GM18909 (cell line): ENCODE measurements around the gene CRIM1.

Experiments used
- ATAC-seq: cut with Tn5 transposase; IDR thresholded peaks from one replicate; pipeline ENCODE4 v1.9.1; 2021; ENCODE audit warnings: mild to moderate bottlenecking; ENCODE audit not compliant: unreplicated experiment, poor library complexity

CRIM1 gene

DNA sequence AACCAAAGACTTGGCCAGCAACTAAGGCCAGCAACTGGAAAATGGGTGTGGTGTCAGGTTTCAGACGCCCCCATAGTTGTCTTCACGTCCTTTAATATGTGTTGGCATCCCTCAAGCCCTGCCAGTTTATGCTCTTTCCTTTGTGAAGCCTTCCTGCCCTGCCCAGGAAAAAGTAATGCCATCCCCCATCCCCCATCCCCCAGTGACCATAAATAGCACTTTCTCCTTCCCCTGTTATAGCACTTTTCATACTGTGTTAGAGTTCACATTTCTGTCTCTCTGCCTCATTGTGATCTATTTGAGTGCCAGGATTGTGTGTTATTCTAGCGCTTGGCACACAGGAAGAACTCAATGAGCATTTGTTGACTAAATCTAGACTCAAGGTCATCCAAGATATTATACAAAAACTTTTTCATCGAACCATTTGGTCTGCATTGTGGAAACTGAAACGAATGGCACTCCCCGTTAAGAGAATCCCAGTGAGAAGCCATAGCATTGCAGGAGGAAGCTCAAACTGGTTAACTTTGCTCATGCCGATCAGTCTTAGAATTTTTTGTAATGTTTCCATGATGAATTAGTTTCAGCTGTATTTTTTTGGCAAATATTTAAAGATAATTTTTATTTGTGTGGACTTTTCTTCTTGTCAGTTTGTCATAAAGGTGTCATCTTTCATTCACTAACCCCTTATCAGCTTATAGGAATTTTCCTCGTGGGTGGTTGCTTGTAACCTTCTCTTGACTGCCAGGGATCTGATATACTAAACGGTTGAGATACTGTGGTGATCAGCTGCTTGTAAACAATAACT lies 15.7 kb downstream of the CRIM1 start:
- ATAC-seq, result no peak

GRCh38 chr2:36371928-36372391 lies 16.4 kb downstream of the CRIM1 start:
- no peak for ATAC-seq

DNA sequence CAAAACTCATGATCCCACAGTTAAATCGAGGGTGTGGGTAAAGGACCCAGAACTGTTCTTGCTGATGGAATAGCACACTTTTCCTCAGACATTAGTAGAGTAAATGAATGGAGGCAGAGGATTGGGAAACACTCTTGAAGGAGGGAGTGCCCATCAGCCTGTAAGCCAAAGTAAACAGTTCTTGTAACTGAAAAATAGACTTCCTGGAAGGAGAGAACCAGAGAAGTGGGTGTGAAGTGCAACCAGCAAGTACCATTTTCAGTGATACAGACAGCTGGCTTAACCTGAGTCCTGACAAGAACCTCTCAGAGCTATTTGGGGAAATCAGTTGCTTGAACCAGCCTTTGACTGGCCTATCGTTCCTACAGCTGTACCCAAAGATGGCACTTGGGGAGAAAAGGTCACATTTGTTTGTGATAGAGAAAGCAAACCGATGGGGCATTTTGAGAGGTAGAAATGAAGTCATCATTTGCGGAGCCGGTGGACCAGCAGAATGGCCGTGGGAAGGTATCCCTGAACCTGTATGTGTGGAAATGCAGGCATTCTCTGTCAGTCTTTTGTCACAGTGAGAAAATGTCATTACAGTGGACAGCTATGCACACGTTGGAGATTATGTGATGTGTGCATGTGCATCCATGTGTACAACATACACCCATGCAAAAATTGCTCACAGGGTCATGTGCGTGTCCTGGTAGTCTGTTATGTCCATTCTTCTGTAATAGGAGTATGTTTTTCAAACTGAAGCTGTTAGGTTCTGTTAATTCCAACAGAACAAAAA lies 17.8 kb downstream of the CRIM1 start:
- no peak for ATAC-seq

DNA sequence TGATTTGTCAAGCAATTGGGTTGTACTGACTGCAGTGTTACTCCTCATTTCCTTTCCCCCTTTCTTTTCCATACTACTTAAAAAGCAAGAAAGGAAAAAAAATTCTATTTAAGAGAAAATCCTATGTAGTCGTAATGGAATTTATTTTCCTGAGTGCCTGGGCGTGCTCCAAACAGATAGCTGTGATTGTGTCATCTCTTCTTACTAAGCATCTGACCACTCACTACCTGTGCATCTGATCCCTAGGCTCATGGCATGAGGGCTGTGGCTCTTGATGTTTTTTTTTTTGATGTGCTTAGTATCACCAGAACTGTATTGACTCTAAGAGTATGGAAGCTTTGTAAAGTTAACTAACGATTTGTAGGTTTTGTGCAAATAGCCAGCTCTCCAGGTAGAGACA lies 19.0 kb downstream of the CRIM1 start:
- ATAC-seq, result no peak

DNA sequence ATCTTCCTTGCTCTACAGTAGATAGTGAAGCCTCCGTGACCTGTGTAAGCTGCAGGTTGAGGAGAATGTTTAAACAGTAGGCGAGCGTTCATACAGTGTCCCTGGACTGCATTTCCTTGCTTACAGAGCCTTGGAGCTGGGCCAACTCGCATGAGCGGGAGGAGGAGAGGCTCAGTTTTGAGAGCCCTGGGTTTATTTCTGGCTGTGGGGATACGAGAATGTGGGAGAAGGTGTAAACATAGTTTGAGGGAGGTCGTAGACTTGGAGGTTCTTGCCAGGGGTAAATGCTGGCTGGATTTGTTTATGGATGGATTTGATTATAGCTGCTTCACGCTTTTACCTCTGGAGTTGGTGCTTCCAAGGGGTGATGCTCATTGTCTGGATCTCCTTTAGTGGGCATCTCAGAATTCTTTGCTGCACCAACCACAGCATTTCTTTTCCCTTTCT lies 20.8 kb downstream of the CRIM1 start:
- ATAC-seq, result no peak

DNA sequence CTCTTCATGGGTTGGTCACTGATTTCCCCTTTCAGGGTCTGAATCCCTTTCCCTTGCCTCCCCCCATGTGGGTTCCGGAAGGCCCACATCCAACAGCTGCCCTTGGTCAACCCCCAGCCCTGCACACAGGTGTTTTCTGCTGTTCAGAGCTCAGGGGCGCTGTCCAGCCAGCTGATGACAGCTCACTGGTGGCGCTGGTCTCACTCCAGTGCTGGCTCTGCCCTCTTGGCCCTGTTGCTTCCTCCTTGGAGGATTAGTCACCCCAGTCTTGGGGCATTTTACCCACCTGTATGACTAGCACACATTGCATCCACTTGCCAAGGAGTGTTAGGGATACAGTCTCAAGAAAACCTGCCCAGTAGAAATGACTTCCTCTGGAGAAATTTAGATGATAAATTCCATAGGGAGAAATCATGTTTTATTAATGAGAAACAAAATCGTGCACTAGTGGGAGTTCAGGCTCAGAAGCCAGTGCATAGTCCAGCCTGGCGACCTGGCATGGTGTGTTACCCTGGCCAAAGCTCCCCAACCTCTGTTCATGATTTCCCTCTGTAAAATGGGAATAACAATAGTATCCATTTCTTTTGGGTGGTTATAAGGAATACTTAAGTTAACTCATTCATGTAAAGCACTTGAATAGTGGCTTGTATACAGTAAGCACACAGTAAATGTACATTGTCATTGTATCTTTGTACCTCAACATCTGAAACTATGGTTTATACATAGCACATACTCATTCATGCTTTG lies 21.6 kb downstream of the CRIM1 start:
- ATAC-seq, result no peak

DNA sequence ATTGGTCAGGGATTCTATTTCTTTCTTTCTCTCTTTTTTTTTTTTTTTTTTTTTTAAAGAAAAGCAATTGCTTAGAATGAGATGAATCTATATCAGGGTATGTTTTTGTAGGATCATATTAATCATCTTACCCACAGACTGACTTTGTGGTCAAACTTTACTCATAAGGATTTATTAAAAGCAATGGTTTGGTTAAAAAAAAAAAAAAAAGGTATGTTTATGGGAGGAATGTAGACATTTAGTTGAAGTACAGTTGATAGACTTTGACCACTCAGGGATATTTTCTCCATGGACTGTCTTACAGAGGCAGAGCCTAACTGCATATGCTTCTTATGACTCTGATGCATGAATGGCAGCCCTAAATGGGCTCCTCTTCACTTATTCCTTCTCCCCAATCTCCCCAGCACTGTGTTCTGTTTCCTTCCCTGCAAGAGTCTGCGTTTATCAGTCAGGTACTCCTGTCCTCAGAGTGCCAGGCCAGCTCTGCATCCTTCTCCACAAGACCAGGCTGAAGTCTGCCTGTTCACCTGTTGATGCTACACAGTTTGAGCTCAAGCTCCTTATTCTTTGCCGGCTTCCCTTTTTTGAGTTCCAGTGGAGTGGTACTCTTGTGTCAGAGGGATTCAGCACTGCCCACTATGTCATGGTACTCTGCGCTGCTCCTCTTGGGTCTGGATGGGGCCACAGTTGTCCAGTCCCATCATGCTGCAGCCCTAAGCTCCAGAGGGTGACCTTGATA lies 24.3 kb downstream of the CRIM1 start:
- ATAC-seq, result no peak

DNA sequence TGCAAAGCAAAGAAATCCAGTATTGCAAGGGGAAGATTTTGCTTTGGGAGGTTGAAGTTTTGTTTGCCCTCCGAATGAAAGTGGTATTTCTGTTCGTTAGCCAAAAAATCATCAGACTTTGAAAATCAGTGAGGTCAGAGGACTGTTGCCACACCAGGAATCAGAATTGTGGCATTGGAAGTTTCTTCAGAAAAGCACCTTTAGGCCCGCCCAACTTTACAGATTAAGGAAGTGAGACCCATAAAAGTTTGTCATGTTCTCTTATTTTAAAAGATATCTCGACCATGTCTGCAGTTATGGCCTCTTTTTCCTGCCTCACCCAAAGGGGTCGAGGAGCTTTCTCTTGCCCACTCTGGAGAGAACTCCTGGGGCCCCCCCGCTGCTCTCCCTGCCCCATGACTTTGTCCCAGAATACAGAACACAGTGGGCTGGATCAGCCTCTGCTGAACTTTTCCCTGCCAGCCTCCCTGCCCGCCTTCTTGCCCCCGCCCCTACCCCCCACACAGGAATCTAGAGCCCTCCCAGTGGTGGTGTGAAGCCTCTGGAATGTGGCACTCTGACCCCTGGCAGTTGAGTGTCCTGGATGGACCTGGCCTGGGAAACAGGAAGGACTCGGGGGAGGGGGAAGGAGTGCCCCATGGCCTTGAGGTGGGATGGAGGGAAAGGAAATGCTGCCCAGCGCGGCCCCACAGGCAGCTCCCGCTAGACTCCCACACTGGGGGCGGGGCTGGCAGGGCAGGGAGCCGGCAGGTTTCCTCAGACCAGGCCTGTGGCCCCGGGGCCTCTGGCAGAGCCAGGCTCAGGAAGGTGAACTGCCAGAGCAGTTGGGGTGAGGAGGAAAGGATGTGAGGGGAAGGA lies 25.3 kb downstream of the CRIM1 start:
- ATAC-seq, result no peak

GRCh38 chr2:36381993-36382392 lies 26.4 kb downstream of the CRIM1 start:
- ATAC-seq, result no peak

GRCh38 chr2:36382472-36382871 lies 26.9 kb downstream of the CRIM1 start:
- ATAC-seq, result no peak

DNA sequence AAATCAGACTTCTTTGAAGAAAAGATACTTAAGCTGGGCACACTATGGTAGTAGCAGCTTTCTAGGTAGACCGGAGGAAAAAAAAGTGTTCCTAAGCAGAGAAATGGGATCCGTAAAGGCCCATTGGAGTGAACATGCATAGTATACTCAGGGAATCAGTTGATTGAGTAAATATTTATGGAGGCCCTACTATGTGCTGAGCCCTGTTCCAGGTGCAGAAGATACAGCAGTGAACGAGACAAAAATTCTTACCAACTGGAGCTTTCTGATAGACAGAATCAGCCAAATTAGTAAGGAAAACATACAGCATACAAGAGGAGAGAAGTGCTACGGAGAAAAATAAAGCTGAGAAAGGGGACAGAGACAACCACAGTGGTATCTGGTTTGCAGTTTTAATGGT lies 28.1 kb downstream of the CRIM1 start:
- ATAC-seq, result no peak

- no peak for ATAC-seq
Observed at GRCh38 chr2:36384454-36384853, 28.9 kb downstream of the CRIM1 start.

- no peak for ATAC-seq
Observed at GRCh38 chr2:36385603-36386002, 30.0 kb downstream of the CRIM1 start.

DNA sequence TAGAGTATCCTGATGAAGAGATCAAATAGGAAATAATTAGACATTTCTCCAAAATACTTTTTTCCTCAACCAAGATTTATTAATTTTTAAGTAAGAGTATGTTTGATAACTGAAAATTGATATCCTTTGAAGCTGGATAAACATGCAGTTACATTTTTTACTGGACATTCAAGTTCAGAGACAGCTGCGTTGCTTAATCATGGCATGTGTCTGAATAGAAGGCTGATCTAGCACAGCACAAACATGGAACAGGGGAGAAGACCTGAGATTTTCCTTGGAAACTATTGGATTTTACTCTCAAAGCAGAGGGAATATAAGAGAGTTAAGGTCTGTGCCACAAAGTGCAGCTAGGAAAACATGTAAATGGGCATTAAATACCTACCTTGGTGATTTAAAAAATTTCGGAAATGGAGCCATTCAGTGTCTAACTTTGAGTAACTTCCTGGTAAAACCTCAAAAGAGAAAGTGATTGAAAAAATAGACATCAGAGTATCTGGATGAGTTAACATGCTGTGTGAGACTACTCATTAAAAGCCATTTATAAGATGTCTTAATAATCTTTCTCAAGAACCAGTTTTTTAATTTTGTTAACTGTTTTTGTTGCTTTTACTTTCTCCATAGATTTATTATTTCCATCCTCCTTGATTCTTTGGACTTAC lies 31.8 kb downstream of the CRIM1 start:
- no peak for ATAC-seq

GRCh38 chr2:36388472-36388871 lies 32.9 kb downstream of the CRIM1 start:
- ATAC-seq, result no peak

GRCh38 chr2:36389091-36389564 lies 33.5 kb downstream of the CRIM1 start:
- ATAC-seq, result no peak

DNA sequence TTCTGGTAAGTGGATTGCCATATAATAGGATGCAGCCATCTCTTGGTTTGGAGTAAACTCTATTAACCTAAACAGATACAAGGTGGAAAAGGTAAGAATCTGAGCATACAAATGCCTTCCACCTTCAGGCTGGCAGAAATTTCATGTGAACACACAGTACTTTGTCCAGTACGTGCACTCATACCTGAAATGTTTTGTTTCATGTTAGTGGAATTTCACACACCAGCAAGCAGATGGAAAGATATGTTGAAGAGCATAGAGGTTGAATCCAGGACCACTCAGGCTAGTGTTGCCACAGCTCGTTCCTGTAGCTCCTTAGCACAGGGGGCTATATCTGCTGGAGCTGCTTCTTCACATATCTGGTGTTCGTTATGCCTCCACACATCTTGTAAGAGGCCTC lies 34.0 kb downstream of the CRIM1 start:
- no peak for ATAC-seq

DNA sequence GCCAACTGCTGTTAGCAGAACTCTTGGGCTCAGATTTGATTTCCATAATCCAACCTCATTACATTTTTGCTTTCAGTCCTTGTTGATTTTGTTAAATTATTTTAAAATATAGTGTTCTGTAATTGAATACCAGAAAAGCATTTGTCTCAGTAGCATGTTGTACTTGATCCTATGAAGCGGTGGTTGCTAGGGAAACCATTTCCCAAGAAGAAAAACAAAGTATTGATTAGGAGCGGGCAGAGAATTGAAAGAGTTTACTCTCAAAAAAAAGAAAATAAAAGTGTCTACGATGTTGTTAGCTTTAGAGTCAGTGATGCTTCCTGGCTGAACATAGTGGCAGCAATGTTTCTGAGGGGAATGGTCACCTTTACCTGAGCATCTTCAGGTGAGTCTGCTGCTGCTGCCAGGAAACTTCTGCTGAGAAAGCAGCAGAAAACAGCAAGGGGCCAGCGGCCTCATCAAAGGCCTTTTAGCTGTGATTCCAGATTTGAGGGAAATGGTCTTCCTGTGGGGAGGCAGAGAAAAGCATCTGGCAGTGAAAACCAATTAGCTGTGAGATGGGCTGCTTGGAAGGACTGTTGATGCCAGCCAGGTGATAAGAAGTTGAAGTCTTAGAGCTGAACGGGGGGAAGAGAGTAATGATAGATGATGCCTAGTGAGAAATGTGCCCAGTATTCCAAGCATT lies 37.1 kb downstream of the CRIM1 start:
- ATAC-seq, result no peak
